GM12864 (cell line): Measurements from ENCODE around the gene GRID1.

Experiments used
- DNase-seq: peaks from one replicate; pipeline ENCODE4 v3.0.0-alpha.2; 2011; ENCODE audit warnings: low read depth
- H3K4me3 ChIP-seq: 2 replicates; pipeline ENCODE4 v1.5.1; 2011; ENCODE audit warnings: mild to moderate bottlenecking, low read depth, low read length, control low read depth
- CTCF ChIP-seq: IDR thresholded peaks from 2 replicates; pipeline ENCODE4 v1.5.1; 2011; ENCODE audit warnings: low read depth, mild to moderate bottlenecking, moderate library complexity, low read length, control low read depth, inconsistent platforms; ENCODE audit errors: missing control alignments

GRID1 gene

GRCh38 chr10:85648279-85648754 lies 718.3 kb downstream of the GRID1 start:
- no peak for DNase-seq
- TF ChIP-seq CTCF, result no peak
- no peak overlapping the region for H3K4me3 ChIP-seq

GRCh38 chr10:85647741-85648140 lies 718.9 kb downstream of the GRID1 start:
- DNase-seq, result no peak
- no peak for TF ChIP-seq CTCF

GRCh38 chr10:85645926-85646711 lies 720.5 kb downstream of the GRID1 start:
- no peak overlapping the region for H3K4me3 ChIP-seq
- no peak for TF ChIP-seq CTCF
- DNase-seq, result no peak

More at GRCh38 chr10:85647741-85648140, 718.9 kb downstream of the GRID1 start:
- no peak overlapping the region for H3K4me3 ChIP-seq

- DNase-seq, result no peak
- no peak overlapping the region for H3K4me3 ChIP-seq
- TF ChIP-seq CTCF, result no peak
These were observed 721.5 kb downstream of the GRID1 start for GRCh38 chr10:85645053-85645452.

GRCh38 chr10:85643845-85644525 lies 722.6 kb downstream of the GRID1 start:
- no peak for TF ChIP-seq CTCF
- no peak overlapping the region for H3K4me3 ChIP-seq
- DNase-seq, result no peak

- no peak overlapping the region for H3K4me3 ChIP-seq
- DNase-seq, result no peak
- no peak for TF ChIP-seq CTCF
These were observed 723.3 kb downstream of the GRID1 start for GRCh38 chr10:85643171-85643844.
